Left lung (tissue), 10 donors: ENCODE data around the gene PHC2. TPM values are rescaled to one million over a fixed set of nuclear protein-coding genes. Genes with fewer than 3 reads are reported as not detected.

ENCODE experiments used
- ATAC-seq: fragments of 200-7000 bp; cut with Tn5 transposase; one replicate; pipeline ENCODE4 v1.9.1; 2020; ENCODE audit warnings: moderate library complexity
- DNase-seq, 4 donors: peaks; one replicate each; pipeline ENCODE4 v3.0.0-alpha.2; 2013 to 2020
- H3K27ac ChIP-seq, 2 donors: fragments of 200-600 bp; sonication (generic) in 1 of 2; one replicate each; pipeline versions ENCODE4 v1.5.0 to v1.8.0; 2020 to 2021
- H3K27me3 ChIP-seq, 2 donors: fragments of 200-600 bp; sonication (generic) in 1 of 2; one replicate each; pipeline versions ENCODE4 v1.5.0 to v1.8.0; 2020 to 2021
- H3K36me3 ChIP-seq, 2 donors: fragments of 200-600 bp; sonication (generic) in 1 of 2; one replicate each; pipeline versions ENCODE4 v1.5.0 to v1.8.0; 2020 to 2021
- H3K4me1 ChIP-seq, 2 donors: fragments of 200-600 bp; one replicate each; pipeline ENCODE4 v1.8.0; 2021
- H3K4me3 ChIP-seq, 2 donors: fragments of 200-600 bp; sonication (generic) in 1 of 2; one replicate each; pipeline versions ENCODE4 v1.5.0 to v1.8.0; 2020 to 2021; ENCODE audit warnings: mild to moderate bottlenecking in 1 of 2
- H3K9me3 ChIP-seq, 2 donors: fragments of 200-600 bp; sonication (generic) in 1 of 2; one replicate each; pipeline versions ENCODE4 v1.5.0 to v1.8.0; 2020 to 2021
- intact Hi-C, 2 donors: fragments of 100-400 bp; cut with DNase I; formaldehyde crosslinking; loops; one replicate each; pipeline versions ENCODE4 v1.11.2 to v1.14.2; 2022
- polyA plus RNA-seq, 6 donors: library from polyadenylated mRNA; unstranded; fragments of 120-200 nt; gene quantifications; one replicate each; pipeline ENCODE4 v1.2.1, GENCODE V29; 2013; ENCODE audit not compliant: insufficient read length in 6 of 6
- total RNA-seq, 2 donors: library from RNA; stranded (reverse); fragmentation: NEBNext Ultra II Directional; extraction: Animal tissue kit (Norgen Biotek cat#: 25700); gene quantifications; one replicate each; pipeline ENCODE4 v1.2.1, GENCODE V29; 2021
- TF ChIP-seq, protein P1 (sequence below), 2 donors: fragments of 200-600 bp; sonication (generic) in 1 of 2; IDR thresholded peaks; one replicate each; pipeline versions ENCODE4 v1.5.0 to v1.8.0; 2021; ENCODE audit warnings: antibody characterized with exemption in 2 of 2
- donor health status: DM: no; HTN: yes; CAD: no.
- donor health status: DM: no; HTN: no; CAD: no.

The PHC2 gene
- total and polyA plus RNA-seq, 8 donors = 78.2 to 125 (median 83.0) TPM

- TF ChIP-seq, protein P1, sequence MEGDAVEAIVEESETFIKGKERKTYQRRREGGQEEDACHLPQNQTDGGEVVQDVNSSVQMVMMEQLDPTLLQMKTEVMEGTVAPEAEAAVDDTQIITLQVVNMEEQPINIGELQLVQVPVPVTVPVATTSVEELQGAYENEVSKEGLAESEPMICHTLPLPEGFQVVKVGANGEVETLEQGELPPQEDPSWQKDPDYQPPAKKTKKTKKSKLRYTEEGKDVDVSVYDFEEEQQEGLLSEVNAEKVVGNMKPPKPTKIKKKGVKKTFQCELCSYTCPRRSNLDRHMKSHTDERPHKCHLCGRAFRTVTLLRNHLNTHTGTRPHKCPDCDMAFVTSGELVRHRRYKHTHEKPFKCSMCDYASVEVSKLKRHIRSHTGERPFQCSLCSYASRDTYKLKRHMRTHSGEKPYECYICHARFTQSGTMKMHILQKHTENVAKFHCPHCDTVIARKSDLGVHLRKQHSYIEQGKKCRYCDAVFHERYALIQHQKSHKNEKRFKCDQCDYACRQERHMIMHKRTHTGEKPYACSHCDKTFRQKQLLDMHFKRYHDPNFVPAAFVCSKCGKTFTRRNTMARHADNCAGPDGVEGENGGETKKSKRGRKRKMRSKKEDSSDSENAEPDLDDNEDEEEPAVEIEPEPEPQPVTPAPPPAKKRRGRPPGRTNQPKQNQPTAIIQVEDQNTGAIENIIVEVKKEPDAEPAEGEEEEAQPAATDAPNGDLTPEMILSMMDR (IDR thresholded peaks at IDR 0.05) = no peak
- Histone ChIP-seq H3K4me1 (peaks cover 8 to 37% of the 10 kb centered on the region in 2 donors), H3K27ac (no peak overlapping the region), H3K9me3 (no peaks in the 10 kb centered on the region), H3K27me3 (no peaks in the 10 kb centered on the region), H3K4me3 (no peak overlapping the region), H3K36me3 (peaks cover 0 to 32% of the 10 kb centered on the region in 2 donors)
- ATAC-seq = no peak
- peak in 1 of 4 donors; percentile 27 for DNase-seq
- intact Hi-C loops = loop anchor here in 1 of 2 donors (5.0 kb wide), 2 partner anchors 68 to 168 kb away; no protein-coding TSS in a partner anchor
Measured at GRCh38 chr1:33299461-33300155, 131.3 kb downstream of the PHC2 start.

GRCh38 chr1:33298623-33299277 lies 132.1 kb downstream of the PHC2 start:
- TF ChIP-seq, protein P1 (IDR thresholded peaks at IDR 0.05) = peak; percentile 81 to 96
- intact Hi-C loops = loop anchor here in 1 of 2 donors (5.0 kb wide), 2 partner anchors 69 to 169 kb away; no protein-coding TSS in a partner anchor
- Histone ChIP-seq H3K4me3 (no peak overlapping the region), H3K9me3 (no peaks in the 10 kb centered on the region), H3K36me3 (peaks cover 0 to 33% of the 10 kb centered on the region in 2 donors), H3K27ac (peak overlapping the region in 1 of 2 donors; percentile 39), H3K4me1 (peaks cover 8 to 37% of the 10 kb centered on the region in 2 donors), H3K27me3 (no peaks in the 10 kb centered on the region)
- ATAC-seq (peak; percentile 74), DNase-seq (peak in 3 of 4 donors; percentile 48 to 91 (median 62))

DNA sequence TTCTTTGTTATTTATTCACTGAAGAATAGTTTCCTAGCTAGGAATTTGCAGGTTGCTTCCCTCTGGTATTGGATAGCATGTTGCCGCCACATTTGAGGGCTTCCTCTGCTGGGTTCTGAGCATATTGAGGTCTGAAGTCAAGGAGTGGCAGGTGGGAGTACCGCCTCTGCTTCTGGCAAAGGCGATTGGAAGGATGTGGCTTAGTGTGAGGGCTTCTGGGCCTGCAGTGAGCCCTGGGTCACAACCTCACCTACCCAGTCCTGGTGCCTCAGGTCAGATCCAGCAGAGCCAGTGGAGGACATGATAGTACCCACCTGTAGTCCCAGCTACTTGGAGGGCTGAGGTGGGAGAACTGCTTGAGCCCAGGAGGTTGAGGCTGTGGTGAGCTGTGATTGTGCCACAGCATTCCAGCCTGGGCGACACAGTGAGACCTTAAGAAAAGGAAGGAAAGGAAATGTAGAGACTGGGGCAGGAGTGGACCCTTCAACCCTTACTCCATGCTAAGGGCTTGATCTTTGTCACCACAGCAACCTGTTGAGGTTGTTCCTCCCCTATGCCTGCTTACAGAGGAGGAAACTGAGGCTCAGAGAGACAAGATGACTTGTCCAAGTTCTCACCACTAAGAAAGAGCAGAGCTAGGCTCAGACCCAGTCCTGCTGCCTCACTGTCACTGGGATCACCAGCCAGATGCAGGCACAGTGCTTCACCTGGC lies 132.8 kb downstream of the PHC2 start:
- ATAC-seq = no peak
- intact Hi-C loops = loop anchor here in 1 of 2 donors (5.0 kb wide), 2 partner anchors 69 to 169 kb away; no protein-coding TSS in a partner anchor
- peak overlapping the region in 1 of 2 donors; percentile 39 for H3K27ac ChIP-seq
- H3K4me3 ChIP-seq = no peak overlapping the region
- DNase-seq = peak in 1 of 4 donors; percentile 22
- TF ChIP-seq, protein P1 (IDR thresholded peaks at IDR 0.05) = no peak
- peaks cover 8 to 37% of the 10 kb centered on the region in 2 donors for H3K4me1 ChIP-seq
- H3K9me3 ChIP-seq = no peaks in the 10 kb centered on the region
- H3K36me3 ChIP-seq = peaks cover 0 to 33% of the 10 kb centered on the region in 2 donors
- no peaks in the 10 kb centered on the region for H3K27me3 ChIP-seq

DNA sequence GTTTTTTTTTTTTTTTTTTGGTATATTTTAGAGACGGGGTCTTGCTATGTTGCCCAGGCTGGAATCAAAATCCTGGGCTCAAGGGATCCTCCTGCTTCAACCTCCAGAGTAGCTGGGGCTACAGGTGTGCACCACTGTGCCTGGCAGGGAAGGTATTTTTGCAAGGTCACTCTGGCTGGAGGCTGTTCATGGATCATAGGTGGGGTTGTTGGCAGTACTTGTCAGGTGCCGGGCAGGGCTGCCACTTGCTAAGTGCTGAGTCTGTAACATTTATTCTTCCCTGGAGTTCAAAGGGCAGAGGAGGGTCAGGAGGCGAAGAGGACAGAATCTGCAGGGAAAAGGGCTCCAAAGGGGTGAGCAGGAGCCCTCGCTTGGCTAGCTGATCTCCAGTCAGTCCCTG lies 134.1 kb downstream of the PHC2 start:
- H3K27me3 ChIP-seq = no peaks in the 10 kb centered on the region
- H3K36me3 ChIP-seq = peaks cover 0 to 33% of the 10 kb centered on the region in 2 donors
- no peak overlapping the region for H3K4me3 ChIP-seq
- peaks cover 8 to 30% of the 10 kb centered on the region in 2 donors for H3K4me1 ChIP-seq
- intact Hi-C loops = loop anchor here in 1 of 2 donors (5.0 kb wide), 2 partner anchors 70 to 170 kb away; no protein-coding TSS in a partner anchor
- ATAC-seq (no peak), DNase-seq (peak in 1 of 4 donors; percentile 18)
- TF ChIP-seq, protein P1 (IDR thresholded peaks at IDR 0.05) = no peak
- H3K27ac ChIP-seq = no peak overlapping the region
- H3K9me3 ChIP-seq = no peaks in the 10 kb centered on the region
